ENCODE results near the gene TMEM121. TPM values are rescaled to one million over a fixed set of nuclear protein-coding genes. Genes with fewer than 3 reads are reported as not detected.

TMEM121 gene
- total and polyA plus RNA-seq, 2 of the 4 experiments (the other 2 are of a cell fraction): 2.7 to 6.3 TPM

DNA sequence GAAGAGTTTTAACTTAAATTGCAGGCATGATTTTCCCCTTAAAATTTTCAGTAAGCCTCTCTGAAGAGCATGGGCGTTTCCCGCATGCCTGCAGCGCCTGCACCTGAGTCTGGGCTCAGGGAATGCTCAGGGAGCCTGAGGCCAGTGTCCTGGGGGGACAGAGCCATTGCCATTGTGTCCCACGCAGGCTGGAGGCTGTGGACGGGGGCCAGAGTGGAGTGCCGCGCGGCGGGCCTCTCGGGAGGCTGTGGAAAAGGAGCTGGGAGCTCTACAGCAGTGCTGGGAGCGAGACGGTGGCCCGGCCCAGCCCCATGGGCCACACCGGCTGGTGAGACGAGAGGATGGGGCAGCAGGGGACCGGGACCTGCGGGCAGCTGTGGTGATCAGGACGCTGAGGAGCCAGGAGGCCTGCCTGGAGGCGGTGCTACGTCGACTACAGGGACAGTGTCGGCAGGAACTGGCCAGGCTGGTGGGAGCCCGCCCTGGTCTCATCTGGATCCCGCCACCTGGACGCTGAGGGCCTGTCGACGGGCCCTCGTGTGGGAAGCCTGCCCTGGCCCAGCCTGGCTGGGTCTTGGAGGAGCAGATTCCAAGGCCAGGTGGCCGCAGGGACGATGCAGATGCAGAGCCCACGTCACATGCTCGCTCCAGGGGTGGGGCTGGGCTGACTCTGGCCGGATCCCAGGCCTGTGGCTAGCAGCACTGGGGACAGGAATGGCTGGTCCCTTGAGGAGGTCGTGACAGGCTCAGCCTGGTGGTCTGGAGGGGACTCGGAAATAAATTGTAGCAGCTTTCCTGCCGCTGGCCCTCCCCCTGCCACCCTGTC is 27.7 kb upstream of the TMEM121 start:
- DNase-seq (no peak), ATAC-seq (ENCODE audit: low read depth) (no peak)
- ChIA-PET POLR2A (ENCODE audit: unreplicated experiment) (no interaction called here), CTCF (no interaction called here)
- no peak overlapping the region for H3K56ac ChIP-seq (ENCODE audit: extremely low read depth, insufficient read depth, low read length)
- no peak overlapping the region for H2BK120ac ChIP-seq (ENCODE audit: low read depth, low read length)
- BruUV-seq (replicated peaks): no TSS peak
- intact Hi-C loops (cut with micrococcal nuclease): no loop called here
- H3K4me1 ChIP-seq (ENCODE audit: control insufficient read depth, insufficient read depth, low read length): no peaks in the 10 kb centered on the region
- no peak overlapping the region for H4K5ac ChIP-seq (ENCODE audit: low read depth, low read length)
- no peak overlapping the region for H2BK15ac ChIP-seq (ENCODE audit: low read depth, low read length)
- dilution Hi-C loops (cut with HindIII; ENCODE audit: low sequenced_read_pairs, unreplicated experiment): no loop called here
- H3K9me1 ChIP-seq (ENCODE audit: insufficient read depth, low read length): no peaks in the 10 kb centered on the region
- no peak overlapping the region for H4K8ac ChIP-seq (ENCODE audit: low read depth in 2 of 2, low read length in 2 of 2)
- no peak overlapping the region for H4K91ac ChIP-seq (ENCODE audit: insufficient read depth, low read depth, low read length)
- H2AK5ac ChIP-seq (ENCODE audit: low read depth, low read length): no peak overlapping the region
- 94% methylated on average over 17 of the region's 36 CpGs; no CpG with 5 or more reads in 1 of the 2 experiments for WGBS, 2 experiments (ENCODE audit: extremely low coverage in 2 of 2, insufficient read length in 1 of 2)
- no peak for TF ChIP-seq SMC3 (IDR thresholded peaks at IDR 0.05; ENCODE audit: low read depth, low read length)
- no peak for TF ChIP-seq MXI1 (IDR thresholded peaks at IDR 0.05; ENCODE audit: borderline replicate concordance, low read depth, low read length)
- no peak for TF ChIP-seq BHLHE40 (IDR thresholded peaks at IDR 0.05; ENCODE audit: low read depth, low read length)
- TF ChIP-seq NFE2L2 (IDR thresholded peaks at IDR 0.05; ENCODE audit: low read depth, low read length): no peak
- TF ChIP-seq RCOR1 (IDR thresholded peaks at IDR 0.05; ENCODE audit: insufficient replicate concordance, low read length): no peak
- TF ChIP-seq MAZ (IDR thresholded peaks at IDR 0.05; ENCODE audit: borderline replicate concordance, low read depth, low read length): no peak
- no peak for TF ChIP-seq CEBPB (IDR thresholded peaks at IDR 0.05; ENCODE audit: low read depth, low read length)
- TF ChIP-seq FOS (IDR thresholded peaks at IDR 0.05; ENCODE audit: low read depth, low read length): no peak
- no peak for TF ChIP-seq POLR2A (IDR thresholded peaks at IDR 0.05; ENCODE audit: low read depth, low read length)
- no peak for TF ChIP-seq CHD1 (IDR thresholded peaks at IDR 0.05; ENCODE audit: low read depth, low read length)
- no peak for TF ChIP-seq CTCF (conservative IDR thresholded peaks at IDR 0.05; ENCODE audit: low read depth, low read length)
- TF ChIP-seq USF2 (IDR thresholded peaks at IDR 0.05; ENCODE audit: low read depth, low read length): no peak
- no peaks in the 10 kb centered on the region for H3K27me3 ChIP-seq (ENCODE audit: control insufficient read depth, insufficient read depth, low read length)
- H3K4ac ChIP-seq (ENCODE audit: low read depth, low read length): no peak overlapping the region
- H3K36me3 ChIP-seq (ENCODE audit: control insufficient read depth, insufficient read depth, low read length): no peaks in the 10 kb centered on the region
- no peak overlapping the region for H2BK5ac ChIP-seq (ENCODE audit: low read depth, low read length, poor library complexity, severe bottlenecking)
- in situ Hi-C loops (cut with MboI; ENCODE audit: low sequenced_read_pairs): no loop called here
- no peak overlapping the region for H3K4me2 ChIP-seq (ENCODE audit: low read depth, low read length)
- no peak overlapping the region for H2AK9ac ChIP-seq (replicated peaks; ENCODE audit: low read depth, low read length, poor library complexity)
- H3K9me3 ChIP-seq (ENCODE audit: control insufficient read depth, insufficient read depth, low read length): no peaks in the 10 kb centered on the region
- H2AFZ ChIP-seq (replicated peaks; ENCODE audit: low read length, poor library complexity): no peak overlapping the region
- H3K79me1 ChIP-seq (ENCODE audit: low read depth in 1 of 2, low read length in 2 of 2): no peaks in the 10 kb centered on the region
- no peak overlapping the region for H3K4me3 ChIP-seq (ENCODE audit: insufficient read depth, low read depth, low read length)
- H3K18ac ChIP-seq (ENCODE audit: low read depth, low read length): no peak overlapping the region
- H3K23ac ChIP-seq (ENCODE audit: low read depth, low read length): no peak overlapping the region
- H3K27ac ChIP-seq (ENCODE audit: insufficient read depth, low read length): no peak overlapping the region
- H3K9ac ChIP-seq (ENCODE audit: low read depth, low read length): no peak overlapping the region
- H3K14ac ChIP-seq (replicated peaks; ENCODE audit: low read depth, low read length): no peak overlapping the region
- no peak overlapping the region for H2BK20ac ChIP-seq (ENCODE audit: low read depth, low read length)
- H4K20me1 ChIP-seq (ENCODE audit: insufficient read depth, low read length): no peaks in the 10 kb centered on the region

Measured in IMR-90 (cell line).